Vagina (tissue), 2 donors: ENCODE results near the gene CTBP2.

Experiments
- POLR2AphosphoS5 ChIP-seq, 2 donors: sonication (generic); formaldehyde crosslinking; IDR thresholded peaks; one replicate each; pipeline ENCODE4 v1.9.0; 2017; ENCODE audit warnings: antibody characterized with exemption in 2 of 2, mild to moderate bottlenecking in 2 of 2, low read depth in 1 of 2; ENCODE audit not compliant: insufficient read depth in 1 of 2
- TF ChIP-seq, protein P1 (sequence below), 3 experiments: fragments of 450-650 bp in 2 of 3; fragments of 200-600 bp in 1 of 3; sonication (generic) in 1 of 3; IDR thresholded peaks; one replicate each; pipeline ENCODE4 v1.5.1; 2017 to 2019; ENCODE audit warnings: antibody characterized with exemption in 3 of 3, mild to moderate bottlenecking in 2 of 3, moderate library complexity in 2 of 3

DNA sequence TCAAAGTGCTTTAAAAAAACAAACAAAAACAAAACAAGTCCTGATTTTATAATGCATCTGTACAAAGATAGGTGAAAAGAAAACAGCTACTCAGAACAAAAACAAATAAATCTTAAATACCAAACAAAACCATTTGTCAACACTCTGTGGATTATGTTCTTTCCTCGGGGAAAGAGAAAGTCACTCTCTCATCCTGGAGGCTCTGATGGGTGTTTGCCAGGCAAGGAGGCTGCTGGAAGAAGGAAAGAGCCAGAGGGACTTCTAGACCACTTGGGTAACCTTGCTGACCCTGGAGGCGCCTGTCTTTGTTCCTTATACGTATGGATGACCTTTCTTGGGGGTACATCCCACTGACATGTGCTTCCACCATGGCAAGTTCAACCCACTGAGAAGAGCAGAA, 125.7 kb downstream of the CTBP2 start:
- TF ChIP-seq, protein P1, sequence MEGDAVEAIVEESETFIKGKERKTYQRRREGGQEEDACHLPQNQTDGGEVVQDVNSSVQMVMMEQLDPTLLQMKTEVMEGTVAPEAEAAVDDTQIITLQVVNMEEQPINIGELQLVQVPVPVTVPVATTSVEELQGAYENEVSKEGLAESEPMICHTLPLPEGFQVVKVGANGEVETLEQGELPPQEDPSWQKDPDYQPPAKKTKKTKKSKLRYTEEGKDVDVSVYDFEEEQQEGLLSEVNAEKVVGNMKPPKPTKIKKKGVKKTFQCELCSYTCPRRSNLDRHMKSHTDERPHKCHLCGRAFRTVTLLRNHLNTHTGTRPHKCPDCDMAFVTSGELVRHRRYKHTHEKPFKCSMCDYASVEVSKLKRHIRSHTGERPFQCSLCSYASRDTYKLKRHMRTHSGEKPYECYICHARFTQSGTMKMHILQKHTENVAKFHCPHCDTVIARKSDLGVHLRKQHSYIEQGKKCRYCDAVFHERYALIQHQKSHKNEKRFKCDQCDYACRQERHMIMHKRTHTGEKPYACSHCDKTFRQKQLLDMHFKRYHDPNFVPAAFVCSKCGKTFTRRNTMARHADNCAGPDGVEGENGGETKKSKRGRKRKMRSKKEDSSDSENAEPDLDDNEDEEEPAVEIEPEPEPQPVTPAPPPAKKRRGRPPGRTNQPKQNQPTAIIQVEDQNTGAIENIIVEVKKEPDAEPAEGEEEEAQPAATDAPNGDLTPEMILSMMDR (IDR thresholded peaks at IDR 0.05), result no peak
- no peak for TF ChIP-seq POLR2AphosphoS5 (IDR thresholded peaks at IDR 0.05; ENCODE audit: insufficient read depth in 1 of 2, low read depth in 1 of 2)
